ENCODE results near the gene CRB1. TPM values are rescaled to one million over a fixed set of nuclear protein-coding genes. Genes with fewer than 3 reads are reported as not detected.

CRB1 gene
- polyA plus RNA-seq (ENCODE audit: insufficient read length in 4 of 4): 1 to 10 TPM; 2.3 to 3.7 (median 2.8) TPM

GRCh38 chr1:197268012-197268411 lies at the start of gene CRB1:
Gene CRB1, plus strand, starts transcription at chr1:197268252. Its CDS starts 161 bp downstream, at chr1:197268413.
- DNase-seq (ENCODE audit: low read depth in 4 of 4, low spot score in 2 of 4): no peak

GRCh38 chr1:197218857-197219256 lies 49.2 kb upstream of the CRB1 start:
- no peak for DNase-seq (ENCODE audit: low read depth in 4 of 4, low spot score in 2 of 4)

- DNase-seq (ENCODE audit: low read depth in 4 of 4, low spot score in 2 of 4): no peak
Measured at GRCh38 chr1:197222025-197222685, 45.9 kb upstream of the CRB1 start.

- no peak for DNase-seq (ENCODE audit: low read depth in 4 of 4, low spot score in 2 of 4)
Measured at GRCh38 chr1:197222780-197223179, 45.3 kb upstream of the CRB1 start.

- no peak for DNase-seq (ENCODE audit: low read depth in 4 of 4, low spot score in 2 of 4)
Measured at GRCh38 chr1:197224160-197224559, 43.9 kb upstream of the CRB1 start.

- no peak for DNase-seq (ENCODE audit: low read depth in 4 of 4, low spot score in 2 of 4)
Measured at GRCh38 chr1:197225611-197226010, 42.4 kb upstream of the CRB1 start.

- DNase-seq (ENCODE audit: low read depth in 4 of 4, low spot score in 2 of 4): no peak
Measured at GRCh38 chr1:197234581-197234980, 33.5 kb upstream of the CRB1 start.

- no peak for DNase-seq (ENCODE audit: low read depth in 4 of 4, low spot score in 2 of 4)
Measured at GRCh38 chr1:197235355-197235754, 32.7 kb upstream of the CRB1 start.

GRCh38 chr1:197247465-197247864 lies 20.6 kb upstream of the CRB1 start:
- no peak for DNase-seq (ENCODE audit: low read depth in 4 of 4, low spot score in 2 of 4)

GRCh38 chr1:197249324-197249723 lies 18.7 kb upstream of the CRB1 start:
- DNase-seq (ENCODE audit: low read depth in 4 of 4, low spot score in 2 of 4): no peak

- DNase-seq (ENCODE audit: low read depth in 4 of 4, low spot score in 2 of 4): no peak
Measured at GRCh38 chr1:197250616-197251015, 17.4 kb upstream of the CRB1 start.

GRCh38 chr1:197252973-197253372 lies 15.1 kb upstream of the CRB1 start:
- no peak for DNase-seq (ENCODE audit: low read depth in 4 of 4, low spot score in 2 of 4)

GRCh38 chr1:197254866-197255265 lies 13.2 kb upstream of the CRB1 start:
- no peak for DNase-seq (ENCODE audit: low read depth in 4 of 4, low spot score in 2 of 4)

- no peak for DNase-seq (ENCODE audit: low read depth in 4 of 4, low spot score in 2 of 4)
Measured at GRCh38 chr1:197264936-197265567, 3.0 kb upstream of the CRB1 start.

GRCh38 chr1:197269053-197269452 lies 1.0 kb downstream of the CRB1 start:
- DNase-seq (ENCODE audit: low read depth in 4 of 4, low spot score in 2 of 4): no peak

- no peak for DNase-seq (ENCODE audit: low read depth in 4 of 4, low spot score in 2 of 4)
Measured at GRCh38 chr1:197272791-197273190, 4.7 kb downstream of the CRB1 start.

- no peak for DNase-seq (ENCODE audit: low read depth in 4 of 4, low spot score in 2 of 4)
Measured at GRCh38 chr1:197277166-197277565, 9.1 kb downstream of the CRB1 start.

- no peak for DNase-seq (ENCODE audit: low read depth in 4 of 4, low spot score in 2 of 4)
Measured at GRCh38 chr1:197284325-197284724, 16.3 kb downstream of the CRB1 start.

- no peak for DNase-seq (ENCODE audit: low read depth in 4 of 4, low spot score in 2 of 4)
Measured at GRCh38 chr1:197284966-197285365, 16.9 kb downstream of the CRB1 start.

GRCh38 chr1:197285526-197286205 lies 17.6 kb downstream of the CRB1 start:
- no peak for DNase-seq (ENCODE audit: low read depth in 4 of 4, low spot score in 2 of 4)

- DNase-seq (ENCODE audit: low read depth in 4 of 4, low spot score in 2 of 4): no peak
Measured at GRCh38 chr1:197286634-197287033, 18.6 kb downstream of the CRB1 start.

GRCh38 chr1:197287863-197288262 lies 19.8 kb downstream of the CRB1 start:
- DNase-seq (ENCODE audit: low read depth in 4 of 4, low spot score in 2 of 4): no peak
